Vagina (tissue), 2 donors: ENCODE results near the gene MPHOSPH9. TPM values are rescaled to one million over a fixed set of nuclear protein-coding genes. Genes with fewer than 3 reads are reported as not detected.
A peak's percentile ranks its signal among the peaks of the same experiment; 100 is the strongest.

Source experiments
- DNase-seq, 2 donors: peaks; one replicate each; pipeline ENCODE4 v3.0.0-alpha.2; 2017; ENCODE audit errors: extremely low spot score in 2 of 2
- H3K27ac ChIP-seq: fragments of 200-600 bp; sonication (generic); one replicate; pipeline ENCODE4 v1.5.1; 2019
- H3K27me3 ChIP-seq: fragments of 200-600 bp; sonication (generic); one replicate; pipeline ENCODE4 v1.5.1; 2019
- H3K36me3 ChIP-seq, 2 donors: fragments of 200-600 bp; sonication (generic); one replicate each; pipeline ENCODE4 v1.5.1; 2017 to 2019
- H3K4me1 ChIP-seq: fragments of 200-600 bp; sonication (generic); one replicate; pipeline ENCODE4 v1.5.1; 2019
- H3K4me3 ChIP-seq, 2 donors: fragments of 200-600 bp; sonication (generic); 1 replicate in 1 of 2; 2 replicates in 1 of 2; pipeline ENCODE4 v1.5.1; 2016 to 2019
- H3K9me3 ChIP-seq: fragments of 200-600 bp; sonication (generic); one replicate; pipeline ENCODE4 v1.5.1; 2019
- CTCF ChIP-seq, 3 experiments: fragments of 450-650 bp in 2 of 3; fragments of 200-600 bp in 1 of 3; sonication (generic) in 1 of 3; IDR thresholded peaks; one replicate each; pipeline ENCODE4 v1.5.1; 2017 to 2019; ENCODE audit warnings: antibody characterized with exemption in 3 of 3, mild to moderate bottlenecking in 2 of 3, moderate library complexity in 2 of 3
- POLR2A ChIP-seq, 2 donors: fragments of 450-650 bp; IDR thresholded peaks; one replicate each; pipeline ENCODE4 v1.6.1; 2017; ENCODE audit warnings: antibody characterized with exemption in 2 of 2, mild to moderate bottlenecking in 2 of 2, moderate library complexity in 2 of 2
- POLR2AphosphoS5 ChIP-seq, 2 donors: sonication (generic); formaldehyde crosslinking; IDR thresholded peaks; one replicate each; pipeline ENCODE4 v1.9.0; 2017; ENCODE audit warnings: antibody characterized with exemption in 2 of 2, mild to moderate bottlenecking in 2 of 2, low read depth in 1 of 2; ENCODE audit not compliant: insufficient read depth in 1 of 2
- intact Hi-C: fragments of 100-400 bp; cut with DNase I; formaldehyde crosslinking; loops from one replicate; pipeline ENCODE4 v1.15.1; 2023
- total RNA-seq: library from RNA; depleted of rRNA; stranded (reverse); fragments of >200 nt; gene quantifications from one replicate; pipeline ENCODE4 v1.2.3, GENCODE V29; 2016

MPHOSPH9 gene
- total RNA-seq, 1 donor from 2014 or later: 17.9 TPM

- Histone ChIP-seq H3K27ac (peak overlapping the region; percentile 88), H3K36me3 (peaks cover 0 to 10% of the 10 kb centered on the region in 2 donors), H3K9me3 (no peaks in the 10 kb centered on the region), H3K27me3 (no peaks in the 10 kb centered on the region), H3K4me3 (peak overlapping the region in 1 of 2 donors; percentile 85), H3K4me1 (peaks cover 57% of the 10 kb centered on the region)
- no peak for DNase-seq
- intact Hi-C loops: loop anchor here (10.0 kb wide), 2 partner anchors 116 to 336 kb away; partner anchors contain the start of genes DDX55 and KMT5A
- TF ChIP-seq POLR2AphosphoS5 (IDR thresholded peaks at IDR 0.05; ENCODE audit: insufficient read depth in 1 of 2, low read depth in 1 of 2): no peak
- TF ChIP-seq POLR2A (IDR thresholded peaks at IDR 0.05): no peak
- TF ChIP-seq CTCF (IDR thresholded peaks at IDR 0.05): no peak
These were observed 35.9 kb upstream of the MPHOSPH9 start for GRCh38 chr12:123268850-123269249.

GRCh38 chr12:123267991-123268843 lies 35.3 kb upstream of the MPHOSPH9 start:
- H3K36me3 ChIP-seq: peaks cover 0 to 16% of the 10 kb centered on the region in 2 donors
- H3K9me3 ChIP-seq: no peaks in the 10 kb centered on the region
- peak overlapping the region; percentile 88 for H3K27ac ChIP-seq
- H3K4me3 ChIP-seq: no peak overlapping the region
- TF ChIP-seq CTCF (IDR thresholded peaks at IDR 0.05): no peak
- no peak for TF ChIP-seq POLR2A (IDR thresholded peaks at IDR 0.05)
- TF ChIP-seq POLR2AphosphoS5 (IDR thresholded peaks at IDR 0.05; ENCODE audit: insufficient read depth in 1 of 2, low read depth in 1 of 2): no peak
- no peak for DNase-seq
- intact Hi-C loops: loop anchor here (10.0 kb wide), 2 partner anchors 117 to 337 kb away; partner anchors contain the start of genes DDX55 and KMT5A
- H3K4me1 ChIP-seq: peaks cover 57% of the 10 kb centered on the region
- no peaks in the 10 kb centered on the region for H3K27me3 ChIP-seq

GRCh38 chr12:123267335-123267920 lies 34.5 kb upstream of the MPHOSPH9 start:
- peaks cover 53% of the 10 kb centered on the region for H3K4me1 ChIP-seq
- H3K9me3 ChIP-seq: no peaks in the 10 kb centered on the region
- intact Hi-C loops: loop anchor here (10.0 kb wide), 2 partner anchors 117 to 337 kb away; partner anchors contain the start of genes DDX55 and KMT5A
- DNase-seq: no peak
- no peak overlapping the region for H3K4me3 ChIP-seq
- TF ChIP-seq CTCF (IDR thresholded peaks at IDR 0.05) (no peak), POLR2A (IDR thresholded peaks at IDR 0.05) (no peak), POLR2AphosphoS5 (IDR thresholded peaks at IDR 0.05; ENCODE audit: insufficient read depth in 1 of 2, low read depth in 1 of 2) (no peak)
- peaks cover 0 to 22% of the 10 kb centered on the region in 2 donors for H3K36me3 ChIP-seq
- no peaks in the 10 kb centered on the region for H3K27me3 ChIP-seq
- peak overlapping the region; percentile 88 for H3K27ac ChIP-seq

GRCh38 chr12:123266679-123267277 lies 33.8 kb upstream of the MPHOSPH9 start:
- intact Hi-C loops: loop anchor here (10.0 kb wide), 2 partner anchors 118 to 338 kb away; partner anchors contain the start of genes DDX55 and KMT5A
- H3K36me3 ChIP-seq: peaks cover 0 to 28% of the 10 kb centered on the region in 2 donors
- TF ChIP-seq POLR2AphosphoS5 (IDR thresholded peaks at IDR 0.05; ENCODE audit: insufficient read depth in 1 of 2, low read depth in 1 of 2): no peak
- TF ChIP-seq CTCF (IDR thresholded peaks at IDR 0.05): no peak
- TF ChIP-seq POLR2A (IDR thresholded peaks at IDR 0.05): no peak

More at GRCh38 chr12:123266679-123267277, 33.8 kb upstream of the MPHOSPH9 start:
- no peaks in the 10 kb centered on the region for H3K9me3 ChIP-seq
- no peaks in the 10 kb centered on the region for H3K27me3 ChIP-seq
- H3K4me1 ChIP-seq: peaks cover 49% of the 10 kb centered on the region
- DNase-seq: no peak
- no peak overlapping the region for H3K27ac ChIP-seq
- no peak overlapping the region for H3K4me3 ChIP-seq
